Measurements from ENCODE around the gene SIN3A. TPM values are rescaled to one million over a fixed set of nuclear protein-coding genes. Genes with fewer than 3 reads are reported as not detected.

Gene SIN3A
- total and polyA plus RNA-seq, 9 of the 15 experiments (the other 6 are each of a cell fraction or from before 2014, with no cell fraction given) = 11.1 to 70.3 (median 25.3) TPM

GRCh38 chr15:75356006-75356405, 95.5 kb downstream of the SIN3A start:
- DNase-seq (ENCODE audit: extremely low read depth in 1 of 4, low spot score in 3 of 4) = no peak
- Histone ChIP-seq H3K4me2 (ENCODE audit: insufficient read depth, low read length) (no peak overlapping the region), H3K36me3 (ENCODE audit: control insufficient read depth, insufficient read depth, low read length) (peaks cover 48% of the 10 kb centered on the region; the same call in 2 of the 3 replicates), H3K4me3 (no peak overlapping the region), H4K20me1 (replicated peaks; ENCODE audit: control insufficient read depth, insufficient read depth, low read length) (no peaks in the 10 kb centered on the region), H3K27ac (ENCODE audit: extremely low read depth, low read depth, low read length) (no peak overlapping the region), H3K9ac (ENCODE audit: insufficient read depth in 1 of 2, low read depth in 2 of 2, low read length in 2 of 2) (peak overlapping the region in 1 of 2 experiments; percentile 45; a peak in 1 of 4 replicates), H3K4me1 (replicated peaks in 1 of 2; ENCODE audit: control insufficient read depth in 2 of 2, insufficient read depth in 2 of 2, low read length in 2 of 2) (peaks cover 0 to 6% of the 10 kb centered on the region in 2 experiments; a peak in 2 of 5 replicates), H2AFZ (ENCODE audit: low read depth, low read length) (no peak overlapping the region), H3K79me2 (ENCODE audit: control insufficient read depth, insufficient read depth, low read length) (no peaks in the 10 kb centered on the region), H3K27me3 (ENCODE audit: control insufficient read depth in 2 of 2, insufficient read depth in 2 of 2, low read length in 2 of 2) (no peaks in the 10 kb centered on the region; a peak in 1 of 5 replicates), H3K9me1 (ENCODE audit: control insufficient read depth, insufficient read depth, low read length) (peaks cover 3% of the 10 kb centered on the region), H3K9me3 (replicated peaks; ENCODE audit: control insufficient read depth, insufficient read depth, low read depth, low read length) (no peaks in the 10 kb centered on the region)
- in situ Hi-C loops (cut with MboI) (no loop called here), intact Hi-C loops (cut with micrococcal nuclease) (no loop called here)
- ATAC-seq = no peak
- POLR2A ChIA-PET = no interaction called here
- 92% methylated on average over 18 of the region's 28 CpGs for WGBS (ENCODE audit: insufficient coverage, low coverage, missing lambda C conversion rate)
- CTCF ChIA-PET (ENCODE audit: low intra/inter-chr PET ratio) = interaction anchor here (0.6 kb wide), 1 partner anchor 422 kb away, joined by 4 read pairs; no protein-coding TSS in a partner anchor
- no peak for FAIRE-seq
- no TSS peak for BruUV-seq (replicated peaks)
- TF ChIP-seq ZFP36 (IDR thresholded peaks at IDR 0.05; ENCODE audit: low read depth, low read length, partially characterized antibody) = no peak
- no peak for TF ChIP-seq ZNF77 (CRISPR knock-in tag; IDR thresholded peaks at IDR 0.05)
- TF ChIP-seq ZBTB33 (CRISPR knock-in tag; IDR thresholded peaks at IDR 0.05) = 0 out of 2 replicates have a peak, but pooled peaks have one; percentile 30
- TF ChIP-seq POLR2G (IDR thresholded peaks at IDR 0.05; ENCODE audit: low read depth, low read length) = peak; percentile 34; the same call in 1 of the 2 replicates
- no peak for TF ChIP-seq CLOCK (CRISPR knock-in tag; IDR thresholded peaks at IDR 0.05; ENCODE audit: borderline replicate concordance)
- TF ChIP-seq ZC3H4 (CRISPR knock-in tag; IDR thresholded peaks at IDR 0.05; ENCODE audit: borderline replicate concordance) = no peak
- TF ChIP-seq SRSF1 (IDR thresholded peaks at IDR 0.05; ENCODE audit: low read depth, low read length) = no peak
- TF ChIP-seq RREB1 (CRISPR knock-in tag; IDR thresholded peaks at IDR 0.05) = no peak

All from K562 (cell line).